OCI-LY1 (cell line): ENCODE measurements around the gene L3HYPDH.
"Not testable (repeated sequence)": the region's sequence is repeated elsewhere in the genome, so short reads cannot be mapped to it uniquely, and the experiment has no call there.

ENCODE experiments used
- H2AFZ ChIP-seq: fragments of 200-600 bp; sonication (generic), shearing (Covaris generic); 2 replicates; pipeline ENCODE4 v1.6.0; 2014; ENCODE audit warnings: antibody characterized with exemption, mild to moderate bottlenecking, low read length
- H3F3A ChIP-seq: fragments of 200-600 bp; sonication (generic), shearing (Covaris generic); 2 replicates; pipeline ENCODE4 v1.6.0; 2014; ENCODE audit warnings: mild to moderate bottlenecking, antibody characterized with exemption, low read length, moderate library complexity; ENCODE audit not compliant: insufficient read depth
- H3K27ac ChIP-seq: fragments of 200-600 bp; sonication (generic); 2 replicates; pipeline ENCODE4 v1.5.1; 2014; ENCODE audit warnings: low read length, mixed run types, mild to moderate bottlenecking, low read depth; ENCODE audit not compliant: poor library complexity, severe bottlenecking
- H3K27me3 ChIP-seq: fragments of 200-600 bp; sonication (generic); 2 replicates; pipeline ENCODE4 v1.6.0; 2014; ENCODE audit warnings: antibody characterized with exemption, mild to moderate bottlenecking, low read length, moderate library complexity; ENCODE audit not compliant: insufficient read depth
- H3K36me3 ChIP-seq: fragments of 200-600 bp; sonication (generic); 2 replicates; pipeline ENCODE4 v1.6.1; 2014; ENCODE audit warnings: mild to moderate bottlenecking, antibody characterized with exemption, low read length, moderate library complexity, mixed read lengths; ENCODE audit not compliant: insufficient read depth
- H3K4me1 ChIP-seq: fragments of 200-600 bp; sonication (generic); 2 replicates; pipeline ENCODE4 v1.5.1; 2014; ENCODE audit warnings: mild to moderate bottlenecking, low read length, moderate library complexity; ENCODE audit not compliant: insufficient read depth, severe bottlenecking
- H3K4me2 ChIP-seq: fragments of 200-600 bp; sonication (generic), shearing (Covaris generic); 2 replicates; pipeline ENCODE4 v1.6.1; 2014; ENCODE audit warnings: low read length
- H3K4me3 ChIP-seq: fragments of 200-600 bp; sonication (generic); 2 replicates; pipeline ENCODE4 v1.5.1; 2014; ENCODE audit warnings: low read length, low read depth, mild to moderate bottlenecking, mixed read lengths; ENCODE audit not compliant: poor library complexity, severe bottlenecking
- H3K79me2 ChIP-seq: fragments of 200-600 bp; shearing (Covaris generic); 2 replicates; pipeline ENCODE4 v1.6.1; 2016; ENCODE audit warnings: mixed run types, low read length, mixed read lengths; ENCODE audit not compliant: insufficient read depth
- H3K9ac ChIP-seq: fragments of 200-600 bp; sonication (generic), shearing (Covaris generic); 2 replicates; pipeline ENCODE4 v1.6.1; 2014; ENCODE audit warnings: mild to moderate bottlenecking, low read length, mixed read lengths
- H3K9me2 ChIP-seq: fragments of 200-600 bp; sonication (generic), shearing (Covaris generic); 2 replicates; pipeline ENCODE4 v1.6.1; 2014; ENCODE audit warnings: low read depth, mild to moderate bottlenecking, low read length, mixed read lengths
- H3K9me3 ChIP-seq: fragments of 200-600 bp; shearing (Covaris generic); 2 replicates; pipeline ENCODE4 v1.6.1; 2014; ENCODE audit warnings: low read length, mixed read lengths
- H4K20me1 ChIP-seq: fragments of 200-600 bp; sonication (generic), shearing (Covaris generic); 2 replicates; pipeline ENCODE4 v1.6.0; 2016; ENCODE audit warnings: mild to moderate bottlenecking, low read length; ENCODE audit not compliant: insufficient read depth
- CTCF ChIP-seq: fragments of 200-600 bp; sonication (generic), shearing (Covaris generic); IDR thresholded peaks from 2 replicates; pipeline ENCODE4 v1.5.1; 2017; ENCODE audit warnings: mild to moderate bottlenecking, antibody characterized with exemption, low read length, moderate library complexity, mixed read lengths
- EZH2 ChIP-seq: fragments of 200-600 bp; sonication (generic), shearing (Covaris generic); IDR thresholded peaks from 2 replicates; pipeline ENCODE4 v1.8.0; 2017; ENCODE audit warnings: borderline replicate concordance, mixed run types, mild to moderate bottlenecking, antibody characterized with exemption, low read length, moderate library complexity, mixed read lengths

The L3HYPDH gene

GRCh38 chr14:59450716-59451115 is 33.5 kb downstream of the L3HYPDH start:
- Histone ChIP-seq H3K9ac (no peak overlapping the region), H3K27me3 (no peaks in the 10 kb centered on the region), H3K4me1 (no peaks in the 10 kb centered on the region), H3K4me3 (no peak overlapping the region), H3K79me2 (no peaks in the 10 kb centered on the region), H3K9me3 (no peaks in the 10 kb centered on the region), H3F3A (no peaks in the 10 kb centered on the region), H2AFZ (no peak overlapping the region), H3K4me2 (no peak overlapping the region), H3K36me3 (no peaks in the 10 kb centered on the region), H4K20me1 (no peaks in the 10 kb centered on the region), H3K27ac (no peak overlapping the region), H3K9me2 (no peaks in the 10 kb centered on the region)
- TF ChIP-seq EZH2 (no peak), CTCF (no peak)

GRCh38 chr14:59448673-59449072 is 35.5 kb downstream of the L3HYPDH start:
- H3K36me3 ChIP-seq, H3K9me2 ChIP-seq, H3K9me3 ChIP-seq, H3K4me3 ChIP-seq, H4K20me1 ChIP-seq, H3K27me3 ChIP-seq, H3K4me1 ChIP-seq, H3F3A ChIP-seq, H2AFZ ChIP-seq, H3K79me2 ChIP-seq, H3K9ac ChIP-seq, H3K4me2 ChIP-seq, H3K27ac ChIP-seq: not testable (repeated sequence)

- H3K9ac ChIP-seq, result no peak overlapping the region
- no peak overlapping the region for H3K4me3 ChIP-seq
These were observed 44.8 kb downstream of the L3HYPDH start for GRCh38 chr14:59439256-59439965.

More at GRCh38 chr14:59439256-59439965, 44.8 kb downstream of the L3HYPDH start:
- Histone ChIP-seq H3K79me2 (no peaks in the 10 kb centered on the region), H3K9me2 (no peaks in the 10 kb centered on the region), H3K27me3 (no peaks in the 10 kb centered on the region), H3F3A (no peaks in the 10 kb centered on the region), H3K4me2 (no peak overlapping the region), H4K20me1 (no peaks in the 10 kb centered on the region), H2AFZ (no peak overlapping the region), H3K27ac (no peak overlapping the region), H3K9me3 (no peaks in the 10 kb centered on the region), H3K36me3 (no peaks in the 10 kb centered on the region), H3K4me1 (peaks cover 19% of the 10 kb centered on the region)
- TF ChIP-seq EZH2 (no peak), CTCF (no peak)
